ENCODE data around the gene RAB40AL. TPM values are rescaled to one million over a fixed set of nuclear protein-coding genes. Genes with fewer than 3 reads are reported as not detected.

The RAB40AL gene
- total RNA-seq, 1 experiment from 2014 or later, result 0.20 TPM

- no peak for DNase-seq (ENCODE audit: low spot score)
- peaks cover 24% of the 10 kb centered on the region for H3K9me3 Mint-ChIP-seq
- peaks cover 9% of the 10 kb centered on the region; the same call in 1 of the 2 replicates for H3K36me3 Mint-ChIP-seq
- ATAC-seq, result no peak
- ChIA-PET POLR2A (no interaction called here), CTCF (no interaction called here)
- no peak for TF ChIP-seq JUN (CRISPR knock-in tag; IDR thresholded peaks at IDR 0.05)
- TF ChIP-seq, protein P1, sequence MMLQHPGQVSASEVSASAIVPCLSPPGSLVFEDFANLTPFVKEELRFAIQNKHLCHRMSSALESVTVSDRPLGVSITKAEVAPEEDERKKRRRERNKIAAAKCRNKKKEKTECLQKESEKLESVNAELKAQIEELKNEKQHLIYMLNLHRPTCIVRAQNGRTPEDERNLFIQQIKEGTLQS (CRISPR knock-in tag; conservative IDR thresholded peaks at IDR 0.05), result no peak
- no peak for TF ChIP-seq ZNF121 (CRISPR knock-in tag; IDR thresholded peaks at IDR 0.05)
- TF ChIP-seq, protein P2, sequence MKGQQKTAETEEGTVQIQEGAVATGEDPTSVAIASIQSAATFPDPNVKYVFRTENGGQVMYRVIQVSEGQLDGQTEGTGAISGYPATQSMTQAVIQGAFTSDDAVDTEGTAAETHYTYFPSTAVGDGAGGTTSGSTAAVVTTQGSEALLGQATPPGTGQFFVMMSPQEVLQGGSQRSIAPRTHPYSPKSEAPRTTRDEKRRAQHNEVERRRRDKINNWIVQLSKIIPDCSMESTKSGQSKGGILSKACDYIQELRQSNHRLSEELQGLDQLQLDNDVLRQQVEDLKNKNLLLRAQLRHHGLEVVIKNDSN (CRISPR knock-in tag; IDR thresholded peaks at IDR 0.05), result no peak
- TF ChIP-seq, protein P3, sequence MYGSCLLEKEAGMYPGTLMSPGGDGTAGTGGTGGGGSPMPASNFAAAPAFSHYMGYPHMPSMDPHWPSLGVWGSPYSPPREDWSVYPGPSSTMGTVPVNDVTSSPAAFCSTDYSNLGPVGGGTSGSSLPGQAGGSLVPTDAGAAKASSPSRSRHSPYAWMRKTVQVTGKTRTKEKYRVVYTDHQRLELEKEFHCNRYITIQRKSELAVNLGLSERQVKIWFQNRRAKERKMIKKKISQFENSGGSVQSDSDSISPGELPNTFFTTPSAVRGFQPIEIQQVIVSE (CRISPR knock-in tag; IDR thresholded peaks at IDR 0.05; ENCODE audit: borderline replicate concordance), result no peak
- no peak for TF ChIP-seq ETV6 (CRISPR knock-in tag; IDR thresholded peaks at IDR 0.05)
- TF ChIP-seq MYBL2 (CRISPR knock-in tag; IDR thresholded peaks at IDR 0.05), result no peak
- TF ChIP-seq SMAD4 (CRISPR knock-in tag; IDR thresholded peaks at IDR 0.05), result no peak
- no peak for TF ChIP-seq AFF4 (CRISPR knock-in tag; IDR thresholded peaks at IDR 0.05; ENCODE audit: borderline replicate concordance)
- no peak for TF ChIP-seq ZBTB43 (CRISPR knock-in tag; IDR thresholded peaks at IDR 0.05)
- no peak for TF ChIP-seq ELF4 (CRISPR knock-in tag; IDR thresholded peaks at IDR 0.05; ENCODE audit: low read depth)
- TF ChIP-seq NR2C2 (CRISPR knock-in tag; IDR thresholded peaks at IDR 0.05), result no peak
- TF ChIP-seq ATF1 (CRISPR knock-in tag; IDR thresholded peaks at IDR 0.05), result no peak
- TF ChIP-seq, protein P4, sequence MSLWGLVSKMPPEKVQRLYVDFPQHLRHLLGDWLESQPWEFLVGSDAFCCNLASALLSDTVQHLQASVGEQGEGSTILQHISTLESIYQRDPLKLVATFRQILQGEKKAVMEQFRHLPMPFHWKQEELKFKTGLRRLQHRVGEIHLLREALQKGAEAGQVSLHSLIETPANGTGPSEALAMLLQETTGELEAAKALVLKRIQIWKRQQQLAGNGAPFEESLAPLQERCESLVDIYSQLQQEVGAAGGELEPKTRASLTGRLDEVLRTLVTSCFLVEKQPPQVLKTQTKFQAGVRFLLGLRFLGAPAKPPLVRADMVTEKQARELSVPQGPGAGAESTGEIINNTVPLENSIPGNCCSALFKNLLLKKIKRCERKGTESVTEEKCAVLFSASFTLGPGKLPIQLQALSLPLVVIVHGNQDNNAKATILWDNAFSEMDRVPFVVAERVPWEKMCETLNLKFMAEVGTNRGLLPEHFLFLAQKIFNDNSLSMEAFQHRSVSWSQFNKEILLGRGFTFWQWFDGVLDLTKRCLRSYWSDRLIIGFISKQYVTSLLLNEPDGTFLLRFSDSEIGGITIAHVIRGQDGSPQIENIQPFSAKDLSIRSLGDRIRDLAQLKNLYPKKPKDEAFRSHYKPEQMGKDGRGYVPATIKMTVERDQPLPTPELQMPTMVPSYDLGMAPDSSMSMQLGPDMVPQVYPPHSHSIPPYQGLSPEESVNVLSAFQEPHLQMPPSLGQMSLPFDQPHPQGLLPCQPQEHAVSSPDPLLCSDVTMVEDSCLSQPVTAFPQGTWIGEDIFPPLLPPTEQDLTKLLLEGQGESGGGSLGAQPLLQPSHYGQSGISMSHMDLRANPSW (CRISPR knock-in tag; conservative IDR thresholded peaks at IDR 0.05; ENCODE audit: low read depth), result no peak
- H3K4me3 Mint-ChIP-seq, result no peak overlapping the region
- no peaks in the 10 kb centered on the region; the same call in 1 of the 2 replicates for H3K27me3 Mint-ChIP-seq (ENCODE audit: low read depth)
- H3K27ac Mint-ChIP-seq, result no peak overlapping the region
- H3K4me1 Mint-ChIP-seq, result no peaks in the 10 kb centered on the region
These were observed 29.6 kb downstream of the RAB40AL start for GRCh38 chrX:102966701-102967100.

DNA sequence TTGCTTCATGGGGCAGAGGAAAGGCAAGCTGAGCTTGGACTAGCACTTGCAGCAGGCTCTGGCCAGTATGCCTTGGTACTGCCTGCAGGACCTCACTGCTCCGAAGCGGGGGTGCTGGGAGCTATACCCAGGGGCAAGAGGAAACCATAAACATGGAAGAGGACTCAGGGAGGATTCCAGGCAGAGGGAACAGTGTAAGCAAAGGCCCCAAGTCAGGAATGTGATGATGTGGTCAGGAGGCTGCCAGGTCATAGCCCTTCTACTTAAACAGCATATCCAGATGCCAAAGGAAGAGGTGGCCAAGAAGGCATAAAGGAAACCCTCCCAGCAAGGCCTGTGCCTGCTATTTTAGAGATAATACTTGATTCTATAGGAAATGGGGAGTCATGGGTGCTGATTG is 31.1 kb downstream of the RAB40AL start:
- no peak for DNase-seq (ENCODE audit: low spot score)
- ChIA-PET POLR2A (no interaction called here), CTCF (no interaction called here)
- Mint-ChIP-seq H3K27me3 (ENCODE audit: low read depth) (no peaks in the 10 kb centered on the region; the same call in 1 of the 2 replicates), H3K27ac (no peak overlapping the region), H3K9me3 (peaks cover 33% of the 10 kb centered on the region), H3K4me1 (no peaks in the 10 kb centered on the region), H3K4me3 (no peak overlapping the region), H3K36me3 (peaks cover 9% of the 10 kb centered on the region; the same call in 1 of the 2 replicates)
- no peak for ATAC-seq
- no peak for TF ChIP-seq OVOL2 (CRISPR knock-in tag; IDR thresholded peaks at IDR 0.05; ENCODE audit: borderline replicate concordance)
- TF ChIP-seq, protein P5, sequence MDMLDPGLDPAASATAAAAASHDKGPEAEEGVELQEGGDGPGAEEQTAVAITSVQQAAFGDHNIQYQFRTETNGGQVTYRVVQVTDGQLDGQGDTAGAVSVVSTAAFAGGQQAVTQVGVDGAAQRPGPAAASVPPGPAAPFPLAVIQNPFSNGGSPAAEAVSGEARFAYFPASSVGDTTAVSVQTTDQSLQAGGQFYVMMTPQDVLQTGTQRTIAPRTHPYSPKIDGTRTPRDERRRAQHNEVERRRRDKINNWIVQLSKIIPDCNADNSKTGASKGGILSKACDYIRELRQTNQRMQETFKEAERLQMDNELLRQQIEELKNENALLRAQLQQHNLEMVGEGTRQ (CRISPR knock-in tag; IDR thresholded peaks at IDR 0.05), result no peak
- TF ChIP-seq, protein P6, sequence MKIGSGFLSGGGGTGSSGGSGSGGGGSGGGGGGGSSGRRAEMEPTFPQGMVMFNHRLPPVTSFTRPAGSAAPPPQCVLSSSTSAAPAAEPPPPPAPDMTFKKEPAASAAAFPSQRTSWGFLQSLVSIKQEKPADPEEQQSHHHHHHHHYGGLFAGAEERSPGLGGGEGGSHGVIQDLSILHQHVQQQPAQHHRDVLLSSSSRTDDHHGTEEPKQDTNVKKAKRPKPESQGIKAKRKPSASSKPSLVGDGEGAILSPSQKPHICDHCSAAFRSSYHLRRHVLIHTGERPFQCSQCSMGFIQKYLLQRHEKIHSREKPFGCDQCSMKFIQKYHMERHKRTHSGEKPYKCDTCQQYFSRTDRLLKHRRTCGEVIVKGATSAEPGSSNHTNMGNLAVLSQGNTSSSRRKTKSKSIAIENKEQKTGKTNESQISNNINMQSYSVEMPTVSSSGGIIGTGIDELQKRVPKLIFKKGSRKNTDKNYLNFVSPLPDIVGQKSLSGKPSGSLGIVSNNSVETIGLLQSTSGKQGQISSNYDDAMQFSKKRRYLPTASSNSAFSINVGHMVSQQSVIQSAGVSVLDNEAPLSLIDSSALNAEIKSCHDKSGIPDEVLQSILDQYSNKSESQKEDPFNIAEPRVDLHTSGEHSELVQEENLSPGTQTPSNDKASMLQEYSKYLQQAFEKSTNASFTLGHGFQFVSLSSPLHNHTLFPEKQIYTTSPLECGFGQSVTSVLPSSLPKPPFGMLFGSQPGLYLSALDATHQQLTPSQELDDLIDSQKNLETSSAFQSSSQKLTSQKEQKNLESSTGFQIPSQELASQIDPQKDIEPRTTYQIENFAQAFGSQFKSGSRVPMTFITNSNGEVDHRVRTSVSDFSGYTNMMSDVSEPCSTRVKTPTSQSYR (CRISPR knock-in tag; IDR thresholded peaks at IDR 0.05), result no peak
- TF ChIP-seq EMX1 (CRISPR knock-in tag; IDR thresholded peaks at IDR 0.05), result no peak
- no peak for TF ChIP-seq RORB (CRISPR knock-in tag; IDR thresholded peaks at IDR 0.05)

Data from WTC11 (cell line).